ENCODE measurements around the gene CUBN. TPM values are rescaled to one million over a fixed set of nuclear protein-coding genes. Genes with fewer than 3 reads are reported as not detected.

CUBN gene
- total and polyA plus RNA-seq, 2 of the 13 experiments (the other 11 are each of a cell fraction or from before 2014, with no cell fraction given), result 0.27 to 0.32 TPM

- TF ChIP-seq ZHX1 (CRISPR knock-in tag; IDR thresholded peaks at IDR 0.05; ENCODE audit: low read depth), result no peak
Observed at GRCh38 chr10:17001297-17001744, 128.3 kb downstream of the CUBN start (continued).

- no TSS peak for BruUV-seq (replicated peaks)
- H3K27ac ChIP-seq (ENCODE audit: extremely low read length, insufficient read depth, low read length), result no peak overlapping the region
- FAIRE-seq (no peak), ATAC-seq (no peak), DNase-seq (ENCODE audit: low spot score) (no peak)
- no peaks in the 10 kb centered on the region for H3K9me3 ChIP-seq (ENCODE audit: low read length)
- no peaks in the 10 kb centered on the region for H3K27me3 ChIP-seq (ENCODE audit: control insufficient read depth in 1 of 2, insufficient read depth in 2 of 2, low read length in 2 of 2)
- H4K20me1 ChIP-seq (ENCODE audit: insufficient read depth, low read length), result no peaks in the 10 kb centered on the region
- no peaks in the 10 kb centered on the region for H3K79me2 ChIP-seq (ENCODE audit: insufficient read depth, low read length)
- WGBS (ENCODE audit: low lambda C conversion rate), result 33% methylated on average over 10 of the region's 10 CpGs
- TF ChIP-seq CHD2 (IDR thresholded peaks at IDR 0.05; ENCODE audit: low read depth, low read length), result no peak
- no peak for TF ChIP-seq ZNF710 (CRISPR knock-in tag; IDR thresholded peaks at IDR 0.05; ENCODE audit: borderline replicate concordance)
- TF ChIP-seq ZNF777 (CRISPR knock-in tag; IDR thresholded peaks at IDR 0.05), result no peak
- no peak for TF ChIP-seq ZNF576 (CRISPR knock-in tag; IDR thresholded peaks at IDR 0.05)
- no peak for TF ChIP-seq ZNF33A (CRISPR knock-in tag; IDR thresholded peaks at IDR 0.05; ENCODE audit: borderline replicate concordance)
- no peak for TF ChIP-seq ZSCAN20 (CRISPR knock-in tag; IDR thresholded peaks at IDR 0.05; ENCODE audit: borderline replicate concordance)
- TF ChIP-seq NFIB (CRISPR knock-in tag; IDR thresholded peaks at IDR 0.05; ENCODE audit: borderline replicate concordance), result no peak
- no peak for TF ChIP-seq HHEX (CRISPR knock-in tag; IDR thresholded peaks at IDR 0.05)
- no peaks in the 10 kb centered on the region for H3K36me3 ChIP-seq (replicated peaks in 1 of 2; ENCODE audit: control insufficient read depth in 1 of 2, insufficient read depth in 2 of 2, low read length in 2 of 2)
- ChIA-PET POLR2A (no interaction called here), CTCF (ENCODE audit: low intra/inter-chr PET ratio, low total read pairs) (no interaction called here)
- intact Hi-C loops (cut with micrococcal nuclease; ENCODE audit: unreplicated experiment), result no loop called here
- in situ Hi-C loops (cut with HindIII; ENCODE audit: extremely low pct_ligation_motif_present, low pct_unique_long_range_greater_than_20kb), result no loop called here
- H3K4me3 ChIP-seq (replicated peaks in 1 of 3; ENCODE audit: insufficient read depth in 1 of 3, low read depth in 2 of 3, low read length in 3 of 3), result no peak overlapping the region
- H2AFZ ChIP-seq (ENCODE audit: low read length), result no peak overlapping the region
- no peak overlapping the region for H3K4me2 ChIP-seq (ENCODE audit: low read depth, low read length)
- no peaks in the 10 kb centered on the region for H3K4me1 ChIP-seq (ENCODE audit: insufficient read depth, low read length)
- H3K9ac ChIP-seq (ENCODE audit: insufficient read depth, low read depth, low read length), result no peak overlapping the region
Observed at GRCh38 chr10:16999665-17000451, 129.8 kb downstream of the CUBN start.
